CD4-positive, alpha-beta T cell (primary cell): ENCODE measurements around the gene PSTK. TPM values are rescaled to one million over a fixed set of nuclear protein-coding genes. Genes with fewer than 3 reads are reported as not detected.

Experiments
- ATAC-seq: fragments of 200-7000 bp; cut with Tn5 transposase; one replicate; pipeline ENCODE4 v1.10.0; 2022; ENCODE audit warnings: mild to moderate bottlenecking; ENCODE audit not compliant: poor library complexity
- CTCF ChIA-PET: fragments of 350-600 bp; sonication (Branson Sonifier 250); formaldehyde crosslinking; loops from one replicate; lab custom pipeline; 2021; ENCODE audit warnings: antibody characterized with exemption, inconsistent platforms; lab: Charles Lee
- POLR2A ChIA-PET: fragments of 350-600 bp; sonication (Branson Sonifier 250); formaldehyde crosslinking; loops from one replicate; lab custom pipeline; 2021; ENCODE audit warnings: antibody characterized with exemption, inconsistent platforms; lab: Charles Lee
- DNase-seq, 14 experiments: peaks; one replicate each; pipeline ENCODE4 v3.0.0-alpha.2; 2013 to 2020; ENCODE audit warnings: mixed read lengths in 2 of 14
- H3K27ac ChIP-seq, 2 donors: one replicate each; pipeline versions ENCODE4 v1.5.1 to v1.7.0; 2013; ENCODE audit warnings: low read length in 2 of 2, low read depth in 1 of 2, mild to moderate bottlenecking in 1 of 2
- H3K27me3 ChIP-seq, 2 experiments: 1 replicate in 1 of 2; 2 replicates in 1 of 2; pipeline versions ENCODE4 v1.6.1 to v1.7.0; 2013; ENCODE audit warnings: low read length in 2 of 2, control low read depth in 1 of 2, mild to moderate bottlenecking in 1 of 2, moderate library complexity in 1 of 2; ENCODE audit not compliant: insufficient read depth in 2 of 2, control insufficient read depth in 1 of 2
- H3K36me3 ChIP-seq: one replicate; pipeline ENCODE4 v1.6.1; 2013; ENCODE audit warnings: low read length, control low read depth; ENCODE audit not compliant: insufficient read depth
- H3K4me1 ChIP-seq: one replicate; pipeline ENCODE4 v1.6.1; 2013; ENCODE audit warnings: low read length, control low read depth; ENCODE audit not compliant: insufficient read depth
- H3K4me3 ChIP-seq: one replicate; pipeline ENCODE4 v1.5.1; 2013; ENCODE audit warnings: mild to moderate bottlenecking, low read length, moderate library complexity
- H3K9me3 ChIP-seq, 2 experiments: 1 replicate in 1 of 2; 2 replicates in 1 of 2; pipeline versions ENCODE4 v1.6.1 to v1.7.0; 2013; ENCODE audit warnings: low read length in 2 of 2, mild to moderate bottlenecking in 2 of 2, control low read depth in 1 of 2, moderate library complexity in 1 of 2; ENCODE audit not compliant: control insufficient read depth in 1 of 2, insufficient read depth in 1 of 2
- H3K27ac Mint-ChIP-seq: one replicate; pipeline ENCODE4 v1.8.0; 2020; ENCODE audit warnings: mixed read lengths
- H3K27me3 Mint-ChIP-seq: one replicate; pipeline ENCODE4 v1.8.0; 2021; ENCODE audit warnings: mixed read lengths
- H3K36me3 Mint-ChIP-seq: one replicate; pipeline ENCODE4 v1.8.0; 2021; ENCODE audit warnings: low read depth, mixed read lengths
- H3K4me1 Mint-ChIP-seq: one replicate; pipeline ENCODE4 v1.8.0; 2021; ENCODE audit warnings: low read depth, mixed read lengths
- H3K4me3 Mint-ChIP-seq: one replicate; pipeline ENCODE4 v1.8.0; 2020; ENCODE audit warnings: mild to moderate bottlenecking, mixed read lengths
- H3K9me3 Mint-ChIP-seq: one replicate; pipeline ENCODE4 v1.8.0; 2020; ENCODE audit warnings: mixed read lengths
- intact Hi-C, 2 experiments: fragments of 100-400 bp; cut with DNase I in 1 of 2; cut with micrococcal nuclease in 1 of 2; formaldehyde crosslinking; loops; one replicate each; pipeline versions ENCODE4 v1.15.1 to v1.9.0; 2023 to 2025; cut with DNase I, micrococcal nuclease
- total RNA-seq, 174 experiments: library from RNA in 2 of 174; stranded (reverse) in 2 of 174; gene quantifications; one replicate each; pipeline ENCODE4 v1.2.3 and lab custom pipeline; 2021 to 2026
- TF ChIP-seq, protein P1 (sequence below): fragments of 200-600 bp; IDR thresholded peaks from one replicate; pipeline ENCODE4 v1.8.0; 2022; ENCODE audit warnings: antibody characterized with exemption, mild to moderate bottlenecking

PSTK gene
- total RNA-seq, 2 experiments from 2014 or later: 16.1 to 18.6 TPM

DNA sequence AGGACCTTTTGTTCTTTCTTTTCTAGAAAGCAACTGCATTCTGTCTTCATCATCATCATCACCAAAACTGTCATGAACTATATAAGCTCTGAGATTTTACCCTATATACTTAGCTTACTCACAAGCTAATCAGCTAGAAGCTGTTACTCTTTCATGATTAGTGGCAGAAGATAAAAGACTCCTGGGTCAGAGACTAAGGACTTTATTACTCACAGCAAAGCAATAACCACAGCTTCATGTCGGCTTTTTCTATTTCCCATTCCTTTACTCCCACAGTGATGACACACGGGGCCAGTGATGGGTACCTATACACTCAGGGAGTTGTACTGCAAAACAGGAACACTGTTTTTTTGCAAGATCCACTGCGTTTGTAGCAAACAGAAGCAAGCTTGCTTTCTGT, 17.8 kb upstream of the PSTK start:
- intact Hi-C loops: no loop called here
- no peak for ATAC-seq

DNA sequence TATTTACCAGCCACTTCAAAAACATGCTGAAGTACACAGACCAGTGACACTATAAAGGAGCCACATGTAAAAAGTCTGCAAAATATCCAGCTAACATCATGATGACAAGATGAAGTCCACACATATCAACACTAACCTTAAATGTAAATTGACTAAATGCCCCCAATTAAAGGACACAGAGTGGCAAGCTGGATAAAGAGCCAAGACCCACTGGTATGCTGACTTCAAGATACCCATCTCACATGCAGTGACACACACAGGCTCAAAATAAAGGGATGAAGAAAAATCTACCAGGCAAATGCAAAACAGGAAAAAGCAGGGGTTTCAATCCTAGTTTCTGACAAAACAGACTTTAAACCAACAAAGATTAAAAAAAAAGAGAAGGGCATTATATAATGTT, 13.3 kb upstream of the PSTK start:
- TF ChIP-seq, protein P1, sequence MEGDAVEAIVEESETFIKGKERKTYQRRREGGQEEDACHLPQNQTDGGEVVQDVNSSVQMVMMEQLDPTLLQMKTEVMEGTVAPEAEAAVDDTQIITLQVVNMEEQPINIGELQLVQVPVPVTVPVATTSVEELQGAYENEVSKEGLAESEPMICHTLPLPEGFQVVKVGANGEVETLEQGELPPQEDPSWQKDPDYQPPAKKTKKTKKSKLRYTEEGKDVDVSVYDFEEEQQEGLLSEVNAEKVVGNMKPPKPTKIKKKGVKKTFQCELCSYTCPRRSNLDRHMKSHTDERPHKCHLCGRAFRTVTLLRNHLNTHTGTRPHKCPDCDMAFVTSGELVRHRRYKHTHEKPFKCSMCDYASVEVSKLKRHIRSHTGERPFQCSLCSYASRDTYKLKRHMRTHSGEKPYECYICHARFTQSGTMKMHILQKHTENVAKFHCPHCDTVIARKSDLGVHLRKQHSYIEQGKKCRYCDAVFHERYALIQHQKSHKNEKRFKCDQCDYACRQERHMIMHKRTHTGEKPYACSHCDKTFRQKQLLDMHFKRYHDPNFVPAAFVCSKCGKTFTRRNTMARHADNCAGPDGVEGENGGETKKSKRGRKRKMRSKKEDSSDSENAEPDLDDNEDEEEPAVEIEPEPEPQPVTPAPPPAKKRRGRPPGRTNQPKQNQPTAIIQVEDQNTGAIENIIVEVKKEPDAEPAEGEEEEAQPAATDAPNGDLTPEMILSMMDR: no peak
- ATAC-seq (no peak), DNase-seq (no peak)
- H3K27me3 Mint-ChIP-seq: peaks cover 39% of the 10 kb centered on the region
- H3K9me3 Mint-ChIP-seq: peaks cover 22% of the 10 kb centered on the region
- H3K27me3 ChIP-seq: peaks cover 2% of the 10 kb centered on the region in 2 experiments
- H3K27ac ChIP-seq: no peak overlapping the region
- intact Hi-C loops: no loop called here
- H3K36me3 ChIP-seq: no peaks in the 10 kb centered on the region
- H3K9me3 ChIP-seq: peaks cover 9 to 23% of the 10 kb centered on the region in 2 experiments
- no peaks in the 10 kb centered on the region for H3K36me3 Mint-ChIP-seq
- H3K4me1 Mint-ChIP-seq: no peaks in the 10 kb centered on the region
- ChIA-PET POLR2A (interaction anchor here (1.6 kb wide), 1 partner anchor 13 kb away, joined by 5 read pairs; the partner anchor contains the start of gene PSTK), CTCF (interaction anchor here (1.3 kb wide), 1 partner anchor 13 kb away, joined by 4 read pairs; the partner anchor contains the start of gene PSTK)
- H3K27ac Mint-ChIP-seq: no peak overlapping the region
- no peak overlapping the region for H3K4me3 Mint-ChIP-seq
- H3K4me3 ChIP-seq: no peak overlapping the region
- H3K4me1 ChIP-seq: no peaks in the 10 kb centered on the region

More for the DNA sequence above, 17.8 kb upstream of the PSTK start:
- H3K27ac ChIP-seq: no peak overlapping the region
- H3K4me3 ChIP-seq: no peak overlapping the region
- no peak for DNase-seq
- no peak overlapping the region for H3K27ac Mint-ChIP-seq
- H3K9me3 Mint-ChIP-seq: peaks cover 15% of the 10 kb centered on the region
- ChIA-PET CTCF (no interaction called here), POLR2A (interaction anchor here (1.0 kb wide), 1 partner anchor 8 kb away, joined by 3 read pairs; the partner anchor contains the start of gene C10orf88)
- no peaks in the 10 kb centered on the region for H3K36me3 Mint-ChIP-seq
- H3K36me3 ChIP-seq: no peaks in the 10 kb centered on the region
- H3K27me3 Mint-ChIP-seq: peaks cover 48% of the 10 kb centered on the region
- no peaks in the 10 kb centered on the region for H3K4me1 ChIP-seq
- H3K4me1 Mint-ChIP-seq: no peaks in the 10 kb centered on the region
- H3K27me3 ChIP-seq: peaks cover 7 to 8% of the 10 kb centered on the region in 2 experiments
- H3K9me3 ChIP-seq: peaks cover 9 to 20% of the 10 kb centered on the region in 2 experiments
- H3K4me3 Mint-ChIP-seq: no peak overlapping the region
- TF ChIP-seq, protein P1: no peak

DNA sequence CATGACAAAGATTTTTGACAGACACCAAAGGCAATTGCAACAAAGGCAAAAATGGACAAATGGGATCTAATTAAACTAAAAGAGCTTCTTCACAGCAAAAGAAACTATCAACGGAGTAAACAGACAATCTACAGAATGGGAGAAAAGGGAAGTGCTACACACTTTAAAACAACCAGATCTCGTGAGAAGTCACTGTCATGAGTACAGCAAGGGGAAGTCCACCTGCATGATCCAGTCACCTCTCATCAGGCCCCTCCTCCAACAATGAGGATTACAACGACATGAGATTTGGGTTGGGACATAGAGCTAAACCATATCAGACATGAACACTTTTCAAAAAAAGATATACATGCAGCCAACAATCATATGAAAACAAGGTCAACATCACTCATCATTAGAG, 11.5 kb upstream of the PSTK start:
- H3K27me3 Mint-ChIP-seq: peaks cover 31% of the 10 kb centered on the region
- H3K4me3 ChIP-seq: no peak overlapping the region
- H3K27me3 ChIP-seq: peaks cover 0 to 3% of the 10 kb centered on the region in 2 experiments
- H3K36me3 Mint-ChIP-seq: no peaks in the 10 kb centered on the region
- ChIA-PET POLR2A (no interaction called here), CTCF (no interaction called here)
- no peak overlapping the region for H3K27ac Mint-ChIP-seq
- ATAC-seq: no peak
- H3K4me1 Mint-ChIP-seq: no peaks in the 10 kb centered on the region
- H3K4me1 ChIP-seq: no peaks in the 10 kb centered on the region
- H3K4me3 Mint-ChIP-seq: no peak overlapping the region
- H3K27ac ChIP-seq: no peak overlapping the region
- TF ChIP-seq, protein P1: no peak
- no peaks in the 10 kb centered on the region for H3K36me3 ChIP-seq
- peaks cover 9 to 23% of the 10 kb centered on the region in 2 experiments for H3K9me3 ChIP-seq
- intact Hi-C loops: no loop called here
- H3K9me3 Mint-ChIP-seq: peaks cover 22% of the 10 kb centered on the region
- no peak for DNase-seq
